CD4-positive, alpha-beta T cell treated with Interleukin-6 at 100 ng/mL for 8 hours (primary cell): Measurements from ENCODE around the gene GCN1.

ENCODE experiments used
- DNase-seq: peaks from one replicate; pipeline ENCODE4 v3.0.0-alpha.2; 2020; ENCODE audit warnings: mixed read lengths, low spot score

GCN1 gene

DNA sequence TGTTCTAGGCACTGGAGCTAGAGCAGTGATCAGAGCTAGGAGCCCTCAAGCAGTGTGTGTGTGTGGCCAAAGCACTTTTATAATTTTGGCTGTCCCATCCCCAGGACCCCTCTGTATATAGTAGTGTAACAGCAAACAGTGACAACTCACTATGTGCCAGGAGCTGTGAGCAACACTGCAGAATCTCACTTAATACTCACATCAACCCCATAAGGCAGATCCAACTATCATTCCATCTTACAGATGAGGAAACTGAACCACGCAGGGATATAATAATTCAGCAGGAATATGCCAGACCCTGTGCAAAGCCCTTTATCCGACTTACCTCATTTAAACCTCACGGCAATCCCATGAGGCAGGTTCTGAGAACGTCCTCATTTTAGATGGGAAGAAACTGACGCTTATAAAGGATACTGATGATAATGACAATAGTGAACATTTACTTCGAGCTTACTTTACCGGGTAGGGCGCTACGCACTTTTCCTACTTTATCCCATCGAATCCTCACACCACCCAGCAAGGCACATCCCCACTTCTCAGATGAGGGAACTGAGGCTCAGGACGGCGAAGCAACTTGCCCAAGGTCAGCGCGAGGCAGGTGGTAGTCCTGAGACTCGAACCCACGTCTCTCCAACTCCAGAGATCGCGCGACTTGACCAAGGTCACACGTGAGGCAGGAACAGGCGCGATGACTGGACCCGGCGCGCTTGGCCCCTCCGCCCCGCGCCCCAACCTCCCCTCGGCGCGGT lies 78.6 kb downstream of the GCN1 start:
- DNase-seq = no peak

DNA sequence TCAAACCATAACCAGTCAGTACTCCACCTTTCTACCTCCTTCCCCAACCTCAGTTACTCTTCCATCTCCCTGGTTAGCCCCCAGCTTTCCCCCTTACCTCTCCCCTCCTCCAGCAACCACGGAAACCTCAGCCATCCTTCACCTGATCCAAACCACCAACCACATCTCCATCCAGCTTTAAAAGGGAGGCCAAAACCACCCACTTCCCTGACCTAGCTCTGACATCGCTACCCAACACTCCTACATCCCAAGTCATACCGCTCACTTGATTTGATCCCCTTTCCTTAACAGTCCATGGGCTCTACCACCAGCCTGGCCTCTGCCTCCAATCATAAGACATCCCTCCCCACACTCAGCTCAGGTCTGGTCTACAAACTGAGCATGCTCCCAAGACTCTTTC lies 79.4 kb downstream of the GCN1 start:
- no peak for DNase-seq

DNA sequence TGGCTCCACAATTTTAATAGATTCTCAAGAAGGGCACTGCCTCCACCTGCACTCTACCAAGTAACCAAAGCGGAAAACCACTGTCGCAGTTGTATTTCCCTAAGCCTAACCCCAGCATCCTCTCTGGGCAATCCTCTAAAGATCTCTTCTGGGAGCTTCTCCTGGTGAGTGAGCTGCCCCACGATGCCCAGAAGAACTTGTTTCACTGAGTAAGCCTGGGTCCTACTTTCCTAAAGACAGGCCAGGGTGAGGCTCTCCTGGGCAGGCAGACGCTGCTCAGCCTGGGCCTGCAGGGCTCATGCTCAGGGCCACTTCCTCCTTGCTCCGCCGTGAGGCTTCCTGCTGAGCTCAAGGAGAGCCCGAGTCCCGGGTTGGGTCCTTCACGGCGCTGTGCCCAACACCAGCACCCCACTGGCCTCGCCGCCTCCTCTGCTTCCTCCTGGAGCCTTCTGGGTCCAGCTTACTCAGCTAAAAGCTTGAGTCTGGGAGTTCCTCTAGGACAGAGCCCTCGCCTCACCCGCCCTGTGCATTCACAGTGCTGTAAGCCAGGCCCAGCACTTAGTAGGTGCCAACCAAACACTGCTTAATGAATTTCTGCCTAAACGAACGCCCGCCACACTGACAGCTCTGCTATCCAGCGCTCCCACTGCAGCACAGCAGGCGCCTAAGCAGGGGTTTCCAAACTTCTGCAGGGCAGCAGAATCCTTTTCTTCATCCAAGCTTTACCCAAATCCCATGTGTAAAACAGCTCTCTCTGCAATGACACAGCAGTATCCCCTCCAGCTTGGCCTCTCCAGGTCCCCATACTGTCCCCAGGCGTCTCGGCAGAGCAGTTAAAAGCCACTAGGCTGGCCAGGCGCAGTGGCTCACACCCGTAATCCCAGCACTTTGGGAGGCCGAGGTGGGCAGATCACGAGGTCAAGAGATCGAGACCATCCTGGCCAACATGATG lies 83.7 kb downstream of the GCN1 start:
- peak; percentile 50 for DNase-seq

DNA sequence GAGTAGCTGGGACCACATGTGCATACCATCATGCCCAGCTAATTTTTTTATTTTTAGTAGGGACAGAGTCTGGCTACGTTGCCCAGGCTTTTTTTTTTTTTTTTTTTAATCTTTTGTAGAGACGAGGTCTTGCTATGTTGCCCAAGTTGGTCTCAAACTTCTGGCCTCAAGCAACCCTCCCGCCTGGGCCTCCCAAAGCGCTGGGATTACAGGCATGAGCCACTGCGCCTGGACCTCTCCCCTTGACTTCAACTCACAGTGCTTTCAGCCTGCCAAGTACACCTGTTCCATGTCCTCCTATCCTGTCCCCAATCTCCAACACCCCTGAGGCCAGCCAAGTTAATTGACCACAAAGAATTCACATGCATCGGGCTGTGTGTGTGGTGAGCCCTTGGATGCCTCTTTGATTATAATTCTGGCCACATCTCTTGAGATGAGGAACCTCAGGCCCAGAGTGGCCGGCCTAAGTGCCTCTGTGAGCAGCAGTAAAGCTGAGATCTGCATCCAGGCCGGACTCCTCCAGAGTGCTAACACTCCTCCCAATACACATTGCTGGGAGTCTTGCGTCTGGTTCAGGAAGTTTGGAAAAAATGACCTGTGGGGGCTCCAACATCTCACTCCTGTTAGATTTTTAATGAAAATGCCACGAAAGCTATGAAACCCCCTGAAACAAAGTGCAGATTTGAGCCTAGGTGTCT lies 84.8 kb downstream of the GCN1 start:
- DNase-seq = no peak

DNA sequence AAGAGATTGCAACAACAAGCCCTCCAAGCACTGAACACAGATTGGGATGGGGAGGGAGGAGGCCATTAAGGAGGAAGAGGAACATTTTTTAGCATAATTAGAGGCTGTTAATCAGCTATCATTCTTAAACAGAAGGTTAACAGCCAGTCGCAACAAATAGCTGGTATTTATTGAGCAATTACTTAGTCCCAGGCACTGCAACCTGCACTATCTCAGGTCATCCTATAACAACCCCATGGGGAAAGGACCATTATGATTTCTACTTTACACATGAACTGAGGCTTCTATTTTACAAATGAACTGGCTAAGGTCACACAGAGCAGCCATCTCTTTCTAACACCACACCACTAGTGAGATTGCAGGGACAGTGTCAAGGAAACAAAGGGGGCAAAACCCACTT lies 88.4 kb downstream of the GCN1 start:
- no peak for DNase-seq

DNA sequence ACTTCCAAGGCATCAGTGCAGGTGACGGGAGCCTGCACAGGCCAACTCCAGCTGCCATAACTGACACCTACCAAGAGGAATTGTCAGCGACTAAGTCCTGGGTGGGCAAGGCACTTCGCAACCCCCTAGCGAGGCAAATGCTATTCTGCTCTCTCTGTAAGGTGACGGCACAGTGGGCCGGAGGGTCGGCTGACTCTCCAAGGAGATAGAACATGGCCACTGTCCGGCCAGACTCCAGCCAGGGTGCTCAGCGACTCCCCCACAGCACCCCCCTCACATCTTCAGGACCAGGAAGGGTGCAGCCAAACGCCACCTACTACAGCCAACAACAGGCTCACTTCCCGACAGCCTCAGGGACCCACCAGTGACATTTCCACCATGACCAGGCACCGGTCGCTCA lies 91.1 kb downstream of the GCN1 start:
- no peak for DNase-seq

DNA sequence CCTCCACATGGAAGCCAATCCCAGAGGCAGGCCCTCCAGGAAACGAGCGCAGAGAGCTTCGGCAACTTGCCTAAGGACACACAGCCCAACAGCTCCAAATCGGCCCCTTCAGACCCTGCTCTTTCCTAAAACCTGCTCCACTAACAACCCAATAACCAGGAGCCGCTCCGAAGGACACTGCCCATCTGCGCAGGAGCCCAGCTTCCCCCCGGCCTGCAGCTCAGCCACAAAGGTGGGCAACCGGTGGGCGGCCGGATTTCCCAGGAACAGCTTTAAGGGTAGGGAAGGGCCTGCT lies 91.5 kb downstream of the GCN1 start:
- DNase-seq = no peak

DNA sequence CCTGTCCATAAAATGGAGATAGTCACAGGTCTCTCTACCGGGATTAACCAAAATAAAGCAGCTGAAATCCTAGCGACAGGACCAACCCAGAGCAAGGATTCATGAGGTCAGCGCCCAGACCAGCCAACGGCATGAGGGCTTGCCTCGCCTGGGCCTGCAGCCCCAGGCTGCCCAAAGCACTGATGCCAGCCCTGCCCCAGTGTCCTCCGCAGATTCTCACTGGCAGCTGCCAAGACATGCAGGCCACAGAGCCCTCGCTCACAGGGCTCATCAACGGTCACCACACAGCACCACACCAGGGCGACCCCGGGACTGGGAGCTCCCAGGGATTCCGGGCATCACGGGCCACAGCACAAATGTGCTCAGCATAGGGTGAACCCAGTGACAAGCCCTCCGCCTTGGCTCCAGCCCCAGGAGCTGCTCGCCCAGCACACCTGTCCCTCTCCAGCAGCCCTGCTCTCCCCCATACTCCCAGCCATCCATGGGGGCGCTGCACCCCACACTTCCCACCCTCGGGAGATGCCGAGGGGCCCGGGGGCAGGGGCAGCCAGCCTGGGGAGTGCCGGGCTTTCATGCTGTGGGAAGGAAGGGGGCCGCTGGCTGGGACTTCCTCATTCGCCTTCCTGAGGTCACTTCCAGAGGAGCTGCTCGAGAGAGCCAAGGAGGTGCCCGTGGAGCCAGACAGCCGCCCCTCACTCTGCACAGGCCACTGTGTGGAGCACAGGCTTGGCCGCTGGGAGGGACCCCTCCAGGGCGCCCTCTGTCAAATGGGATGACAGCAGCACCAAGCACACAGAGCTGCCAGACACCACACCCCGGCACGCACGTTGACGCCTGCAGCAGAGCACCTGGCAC lies 92.1 kb downstream of the GCN1 start:
- DNase-seq = no peak

DNA sequence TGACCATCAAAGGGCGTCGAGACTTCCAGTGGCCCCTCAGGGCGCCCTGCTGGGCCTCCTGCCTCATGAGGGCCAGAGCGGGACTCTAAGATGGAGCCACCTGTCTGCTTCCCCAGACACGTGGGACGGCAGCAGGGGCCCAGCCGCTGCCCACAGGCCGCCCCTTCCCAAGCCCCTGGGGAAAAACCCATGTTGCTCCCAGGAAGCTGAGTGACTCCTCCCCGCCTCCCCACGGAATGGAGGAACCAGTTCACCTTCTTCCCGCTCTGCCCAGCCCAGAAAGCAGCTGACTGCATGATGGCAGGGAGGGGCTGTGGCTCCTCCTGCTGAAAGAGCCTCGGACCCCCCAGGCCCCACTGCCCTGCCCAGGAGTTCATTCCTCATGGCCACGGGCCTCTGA lies 92.9 kb downstream of the GCN1 start:
- no peak for DNase-seq

DNA sequence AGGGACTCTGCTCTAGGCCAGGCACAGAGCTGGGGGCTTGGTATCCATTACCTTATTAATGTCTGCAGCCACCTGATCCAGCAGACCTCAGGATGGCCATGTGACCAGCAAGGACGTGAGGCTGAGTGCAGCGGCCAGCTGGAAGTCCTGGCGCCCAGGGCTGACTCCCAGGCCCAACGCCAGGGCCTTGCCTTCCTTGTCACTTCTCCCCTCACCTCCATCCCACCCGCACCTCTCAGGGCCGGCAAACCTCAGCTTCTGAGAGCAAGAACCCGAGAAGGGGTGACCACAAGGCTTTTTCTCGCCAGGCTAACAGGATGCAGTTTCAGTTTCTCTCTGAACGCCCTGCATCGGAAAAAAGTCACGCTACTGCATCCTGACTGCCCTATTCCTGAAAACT lies 93.3 kb downstream of the GCN1 start:
- no peak for DNase-seq

DNA sequence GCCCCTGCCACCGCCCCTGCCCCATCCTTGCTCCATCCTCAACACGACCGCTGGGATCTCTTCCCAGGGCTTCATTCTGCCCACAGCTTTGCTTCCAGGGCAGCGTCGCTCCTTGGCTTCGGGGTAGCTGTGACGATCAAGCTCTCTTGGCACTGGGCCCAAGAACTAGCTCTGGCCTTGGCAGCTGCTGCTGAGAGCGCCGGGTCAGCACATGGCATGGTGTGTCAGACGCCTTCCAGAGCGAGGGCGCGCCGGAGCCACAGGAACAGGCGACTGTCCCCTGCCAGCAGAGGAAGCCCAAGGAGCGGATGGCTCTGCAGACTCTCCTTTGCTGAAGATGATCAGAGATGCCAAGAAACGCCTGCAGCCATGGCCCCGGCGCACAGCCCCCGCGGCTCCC lies 93.9 kb downstream of the GCN1 start:
- DNase-seq = no peak

DNA sequence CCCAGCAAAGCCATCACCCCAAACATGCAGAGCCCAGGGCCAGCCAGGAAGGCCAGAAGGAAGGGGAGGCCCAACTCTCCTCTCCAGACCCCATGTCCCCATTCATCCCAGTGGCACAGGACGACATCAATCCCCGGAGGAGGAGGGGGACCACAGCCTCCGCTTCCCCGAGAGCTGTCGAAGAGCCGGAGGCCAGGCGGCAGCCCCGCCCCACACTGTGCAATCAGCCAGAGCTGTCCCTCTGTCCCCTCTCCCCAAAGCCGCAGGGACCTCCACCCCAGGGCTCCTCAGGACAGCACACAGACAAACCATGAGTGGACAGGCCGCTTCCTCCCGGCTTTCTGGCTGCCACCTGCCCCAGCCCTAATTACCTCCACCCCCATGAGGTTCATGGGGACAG lies 94.8 kb downstream of the GCN1 start:
- DNase-seq = no peak

DNA sequence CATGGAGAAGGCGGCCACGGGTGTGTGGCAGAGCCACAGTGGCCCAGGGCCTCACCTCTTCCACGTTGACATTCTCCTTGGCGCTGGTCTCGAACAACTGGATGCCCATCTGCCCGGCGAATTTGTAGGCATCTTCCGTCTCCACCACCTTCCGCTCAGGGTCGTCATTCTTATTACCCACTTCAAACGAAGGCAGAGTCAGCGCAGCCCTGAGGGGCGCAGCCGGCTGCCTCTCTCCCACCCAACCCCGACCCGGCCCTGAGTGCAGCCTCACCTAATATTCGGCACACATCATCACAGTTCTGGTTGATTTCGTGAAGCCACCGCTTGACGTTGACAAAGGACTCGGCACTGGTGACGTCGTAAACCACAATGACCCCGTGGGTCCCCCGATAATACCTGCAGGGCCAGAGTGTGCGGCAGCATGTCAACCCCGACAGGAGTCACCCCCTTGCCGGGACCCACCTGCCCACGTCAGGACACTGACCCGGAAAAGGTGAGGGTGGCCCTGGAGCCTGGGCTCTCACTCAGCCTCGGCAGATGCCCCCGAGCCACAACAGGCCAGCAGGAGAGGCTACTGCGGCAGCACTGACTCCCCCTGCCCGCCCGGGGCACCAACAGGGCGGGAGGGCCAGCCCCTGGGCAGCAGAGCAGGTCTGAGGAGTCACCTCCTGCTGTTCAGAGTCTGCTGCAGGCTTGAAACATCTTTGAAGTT lies 95.6 kb downstream of the GCN1 start:
- DNase-seq = no peak

DNA sequence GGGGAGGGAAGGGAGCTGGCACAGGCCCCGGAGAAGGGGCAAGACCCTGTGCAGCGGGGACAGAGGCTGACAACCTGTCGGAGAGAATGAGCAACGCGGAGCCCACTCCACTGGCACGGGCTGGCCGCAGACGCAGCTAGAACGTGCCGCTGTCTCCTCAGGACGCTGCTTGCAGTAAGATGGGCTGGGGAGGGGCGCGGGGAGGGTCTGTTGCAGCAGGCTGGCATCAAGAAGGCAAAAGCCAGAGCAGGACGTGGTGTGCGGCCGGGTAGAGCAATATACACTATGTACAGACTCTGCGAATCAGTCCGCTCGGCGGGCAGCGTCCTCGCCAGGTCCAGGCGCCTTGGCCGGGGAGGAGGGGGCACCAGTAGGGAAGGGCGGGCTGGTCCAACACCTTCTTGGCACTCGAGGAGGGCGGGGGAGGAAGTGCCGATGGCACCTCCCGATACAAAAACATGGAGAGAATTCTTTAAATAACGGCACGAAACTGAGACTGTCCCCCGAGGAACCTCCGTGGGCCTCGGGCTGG lies 97.8 kb downstream of the GCN1 start:
- DNase-seq = no peak

DNA sequence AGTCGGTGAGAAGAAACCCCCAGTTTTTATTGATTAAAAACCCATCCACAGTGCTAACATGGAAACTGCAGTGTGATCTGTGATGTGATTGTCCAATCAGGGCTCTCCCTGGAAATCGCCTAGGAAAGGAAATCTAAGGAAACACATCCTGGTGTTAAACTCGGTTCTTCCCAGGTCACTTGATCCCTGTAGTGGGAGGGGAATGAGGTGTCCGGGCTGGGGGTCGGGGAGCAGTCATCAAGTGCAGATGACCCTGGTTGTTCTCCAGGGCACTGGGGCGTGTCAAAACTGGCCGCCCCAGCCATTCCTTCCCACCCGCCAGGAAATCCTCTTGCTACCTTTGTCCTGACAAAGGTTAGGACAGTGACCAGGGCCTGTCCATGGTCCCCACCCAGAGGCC lies 98.8 kb downstream of the GCN1 start:
- DNase-seq = no peak

DNA sequence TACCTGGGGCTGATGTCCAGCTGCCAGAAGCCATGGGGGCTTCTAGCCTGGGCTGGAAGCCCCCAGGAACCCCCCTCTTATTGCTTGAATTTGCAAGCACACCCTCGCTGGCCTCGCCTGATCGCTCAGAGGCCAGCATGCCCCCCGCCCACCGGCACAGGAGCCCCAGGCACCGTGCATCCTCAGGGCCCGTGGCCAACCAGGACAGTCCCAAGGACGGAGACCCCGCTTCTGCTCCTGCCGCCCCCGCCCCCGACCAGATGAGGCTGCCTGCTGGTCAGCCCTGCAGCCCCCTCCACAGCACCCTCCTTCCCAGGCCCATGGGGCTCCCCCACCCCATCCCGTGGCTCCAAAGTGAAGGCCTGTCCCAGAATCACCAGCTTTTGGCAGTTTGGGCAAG lies 99.2 kb downstream of the GCN1 start:
- DNase-seq = no peak

DNA sequence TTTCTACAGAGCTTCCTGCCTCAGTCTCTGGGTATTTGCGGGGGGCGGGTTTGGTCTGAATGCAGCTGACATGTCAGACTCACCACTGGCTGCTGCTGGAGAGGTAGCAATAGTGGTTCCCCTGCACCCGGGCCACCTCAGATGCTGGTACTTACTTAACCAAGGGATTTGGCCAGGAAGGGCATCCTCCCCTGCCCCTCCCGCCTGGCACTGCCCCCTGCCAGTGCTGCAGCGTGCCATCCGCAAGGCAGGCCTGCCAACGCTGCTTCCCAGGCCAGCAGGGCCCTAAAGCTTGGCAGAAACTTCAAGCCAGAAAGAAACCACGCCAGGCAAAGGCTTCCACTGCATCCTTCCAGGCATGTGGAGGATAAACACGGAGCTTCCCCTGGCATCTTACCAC lies 100.0 kb downstream of the GCN1 start:
- no peak for DNase-seq

DNA sequence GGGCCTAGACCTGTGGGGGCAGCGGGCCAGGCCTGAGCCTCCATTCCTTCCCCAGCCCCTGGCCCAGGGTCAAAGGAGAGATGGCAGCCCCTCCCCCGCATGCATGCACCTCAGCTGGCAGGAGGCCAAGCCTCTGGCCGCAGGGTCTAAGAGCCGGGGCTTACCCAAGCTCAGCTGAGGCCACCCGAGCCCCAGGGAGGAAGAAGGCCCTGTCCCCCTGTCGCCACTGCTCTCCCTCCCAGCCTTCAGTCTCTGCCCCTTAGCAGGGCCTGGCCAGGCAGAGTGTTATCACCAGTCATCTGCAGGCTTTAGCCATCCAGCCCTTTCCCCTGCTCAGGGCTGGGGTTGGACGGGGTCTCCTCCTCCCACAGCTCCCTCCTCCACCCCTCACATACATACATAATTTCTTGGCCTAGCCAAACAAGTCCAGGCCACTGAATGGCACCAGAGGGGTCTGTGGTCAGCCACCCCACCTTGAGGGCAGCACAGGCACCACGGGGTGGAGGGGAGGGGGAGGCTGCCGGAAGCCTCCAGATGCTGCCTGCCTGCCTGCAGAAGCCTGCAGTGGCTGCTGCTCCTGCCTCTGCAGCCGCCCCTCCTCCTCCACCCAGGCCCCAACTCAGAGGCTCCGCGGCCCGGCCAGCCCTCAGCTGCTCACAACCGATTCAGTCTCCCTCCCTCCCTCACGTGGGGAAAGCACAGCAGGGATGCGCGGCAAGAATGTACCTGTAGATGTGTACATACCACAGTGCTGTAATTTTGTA lies 100.7 kb downstream of the GCN1 start:
- no peak for DNase-seq

DNA sequence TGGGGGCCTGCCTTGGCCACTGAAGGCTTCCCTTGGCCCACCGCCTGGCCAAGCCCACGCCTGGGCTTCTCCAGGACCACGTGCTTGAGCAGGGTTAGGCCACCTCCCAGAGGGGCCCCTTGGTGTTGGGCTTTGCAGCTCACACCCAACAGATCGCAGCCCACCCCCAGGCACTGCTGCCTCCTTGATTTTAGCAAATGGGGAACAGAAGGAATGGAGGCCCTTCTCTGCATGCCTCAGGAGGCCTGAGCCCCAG lies 101.3 kb downstream of the GCN1 start:
- DNase-seq = no peak

DNA sequence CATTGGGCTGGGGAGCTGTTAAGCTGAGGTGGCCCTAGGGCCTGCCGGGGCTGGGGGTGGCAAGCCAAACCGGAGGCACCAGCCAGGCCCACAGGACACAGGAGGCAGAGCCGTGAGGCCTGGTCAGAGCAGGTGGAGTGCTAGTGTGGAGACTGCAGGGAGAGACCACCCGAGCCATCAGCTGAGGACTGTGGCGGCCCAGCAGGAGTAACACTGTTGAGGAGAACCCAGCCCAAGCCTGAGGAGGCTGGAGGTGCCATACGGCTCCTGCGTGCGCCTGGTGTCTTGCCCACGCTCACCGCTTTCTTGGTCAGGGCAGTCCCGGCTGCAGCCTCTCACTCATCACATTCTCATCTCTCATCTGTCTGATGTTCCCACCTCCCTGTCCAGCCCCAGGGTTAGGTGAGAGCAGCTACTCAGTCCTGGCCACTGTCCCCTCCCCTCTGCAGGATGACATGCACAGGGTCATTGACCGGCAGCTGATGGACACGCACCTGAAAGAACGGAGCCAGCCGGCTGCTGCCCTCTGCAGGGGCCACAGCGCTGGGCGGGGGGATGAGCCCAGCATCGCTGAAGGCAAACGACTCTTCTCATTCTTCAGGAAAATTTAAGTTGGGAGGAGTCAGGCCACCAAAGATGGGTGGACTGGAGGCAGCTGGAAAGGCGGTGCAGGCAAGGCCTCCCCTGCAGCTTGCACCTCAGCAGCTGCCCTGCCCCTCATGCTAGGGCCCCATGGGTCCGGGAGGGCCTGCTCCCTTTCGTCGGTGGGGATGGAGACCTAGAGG lies 101.8 kb downstream of the GCN1 start:
- no peak for DNase-seq
